Coronary artery (tissue), 2 donors: ENCODE results near the gene SEPTIN7.

Experiments
- DNase-seq: peaks from one replicate; pipeline ENCODE4 v3.0.0-alpha.2; 2017; ENCODE audit warnings: low spot score
- H3K27ac ChIP-seq, 2 donors: fragments of 200-600 bp; sonication (generic); one replicate each; pipeline ENCODE4 v1.5.1; 2016 to 2019
- H3K4me3 ChIP-seq: fragments of 200-600 bp; sonication (generic); 2 replicates; pipeline ENCODE4 v1.5.1; 2016; ENCODE audit warnings: mild to moderate bottlenecking, moderate library complexity
- TF ChIP-seq, protein P1 (sequence below): fragments of 200-600 bp; sonication (generic); IDR thresholded peaks from one replicate; pipeline ENCODE4 v1.5.1; 2019; ENCODE audit warnings: antibody characterized with exemption

Gene SEPTIN7

DNA sequence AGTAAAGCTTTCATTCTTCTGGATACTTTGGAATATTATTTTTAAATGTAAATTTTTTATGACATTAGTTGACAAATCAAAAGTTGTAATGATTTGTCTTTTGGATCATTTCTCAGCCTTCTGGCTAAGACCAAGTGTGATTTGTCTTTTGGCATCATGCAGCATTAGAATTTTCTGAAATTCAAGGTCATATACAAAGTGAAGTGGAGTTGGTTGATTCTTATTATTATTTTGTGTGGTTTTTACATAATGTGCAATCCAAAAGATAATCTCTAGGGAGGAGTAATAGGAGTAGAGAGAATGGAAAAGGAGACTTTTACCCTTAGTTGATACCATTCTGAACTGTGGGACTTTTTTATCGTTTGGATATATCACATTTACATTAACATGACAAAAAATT lies 24.2 kb upstream of the SEPTIN7 start:
- Histone ChIP-seq H3K4me3 (no peak overlapping the region), H3K27ac (no peak overlapping the region)
- no peak for DNase-seq
- TF ChIP-seq, protein P1, sequence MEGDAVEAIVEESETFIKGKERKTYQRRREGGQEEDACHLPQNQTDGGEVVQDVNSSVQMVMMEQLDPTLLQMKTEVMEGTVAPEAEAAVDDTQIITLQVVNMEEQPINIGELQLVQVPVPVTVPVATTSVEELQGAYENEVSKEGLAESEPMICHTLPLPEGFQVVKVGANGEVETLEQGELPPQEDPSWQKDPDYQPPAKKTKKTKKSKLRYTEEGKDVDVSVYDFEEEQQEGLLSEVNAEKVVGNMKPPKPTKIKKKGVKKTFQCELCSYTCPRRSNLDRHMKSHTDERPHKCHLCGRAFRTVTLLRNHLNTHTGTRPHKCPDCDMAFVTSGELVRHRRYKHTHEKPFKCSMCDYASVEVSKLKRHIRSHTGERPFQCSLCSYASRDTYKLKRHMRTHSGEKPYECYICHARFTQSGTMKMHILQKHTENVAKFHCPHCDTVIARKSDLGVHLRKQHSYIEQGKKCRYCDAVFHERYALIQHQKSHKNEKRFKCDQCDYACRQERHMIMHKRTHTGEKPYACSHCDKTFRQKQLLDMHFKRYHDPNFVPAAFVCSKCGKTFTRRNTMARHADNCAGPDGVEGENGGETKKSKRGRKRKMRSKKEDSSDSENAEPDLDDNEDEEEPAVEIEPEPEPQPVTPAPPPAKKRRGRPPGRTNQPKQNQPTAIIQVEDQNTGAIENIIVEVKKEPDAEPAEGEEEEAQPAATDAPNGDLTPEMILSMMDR: no peak

DNA sequence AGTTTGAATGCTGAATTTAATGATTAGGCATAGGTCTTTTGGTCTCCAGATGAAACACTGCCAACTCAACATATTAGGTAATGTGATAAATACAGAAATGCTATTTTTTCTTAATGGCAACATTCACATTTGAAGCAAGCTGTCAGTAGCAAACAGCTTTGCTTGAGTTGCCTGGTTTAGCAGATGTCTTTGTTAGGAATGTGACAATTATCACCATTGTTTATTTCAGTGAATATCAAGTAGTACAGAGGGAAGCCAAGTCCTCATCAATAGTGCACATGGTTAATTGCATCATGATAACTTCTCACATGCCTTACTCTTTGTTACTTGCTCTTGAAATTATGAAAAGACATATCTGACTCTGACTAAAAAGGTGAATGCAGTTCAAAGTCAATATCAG lies 23.7 kb upstream of the SEPTIN7 start:
- TF ChIP-seq, protein P1: no peak
- Histone ChIP-seq H3K27ac (no peak overlapping the region), H3K4me3 (no peak overlapping the region)
- no peak for DNase-seq

DNA sequence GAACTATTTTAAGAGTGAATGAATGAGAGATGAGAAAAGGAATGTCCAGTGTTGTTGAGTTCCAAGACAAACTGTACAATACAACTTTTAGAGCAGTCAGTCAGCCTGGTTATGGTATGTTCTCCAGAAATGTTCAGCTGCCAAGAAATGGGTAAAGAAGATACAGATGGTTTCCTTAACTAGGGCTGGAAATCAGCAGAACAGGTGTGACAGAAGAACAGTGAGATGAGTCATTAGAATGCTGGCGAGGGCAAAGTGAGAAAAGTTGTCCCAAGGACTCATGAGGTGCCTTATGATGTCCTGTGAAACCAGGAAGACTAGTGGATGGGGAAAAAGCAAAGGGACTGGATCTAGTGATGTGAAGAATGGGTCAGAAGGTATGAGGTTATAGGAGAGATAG lies 20.8 kb upstream of the SEPTIN7 start:
- no peak overlapping the region for H3K4me3 ChIP-seq
- H3K27ac ChIP-seq: no peak overlapping the region
- no peak for DNase-seq

DNA sequence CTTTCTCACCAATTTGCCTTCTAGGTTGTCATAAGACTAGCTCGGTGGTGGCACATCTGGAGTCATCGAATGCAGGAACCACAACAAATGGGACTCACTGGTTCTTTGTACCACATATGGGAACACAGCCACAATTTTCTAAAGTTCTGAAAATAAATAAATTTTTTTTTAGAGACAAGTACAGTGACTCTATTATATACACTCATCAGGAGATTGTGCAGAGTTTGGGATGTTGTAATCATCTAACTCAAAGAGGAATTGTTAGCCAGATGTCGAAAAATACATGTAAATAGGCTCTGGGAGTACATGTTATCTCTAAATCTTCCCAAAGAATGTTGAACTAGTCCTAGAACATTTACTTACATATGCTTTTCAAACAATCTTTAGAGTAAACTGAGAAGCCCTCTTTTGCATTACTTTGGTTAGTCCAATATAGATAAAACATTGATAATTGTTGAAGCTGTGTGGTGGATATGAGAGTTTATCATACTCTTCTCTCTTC lies 19.6 kb upstream of the SEPTIN7 start:
- H3K4me3 ChIP-seq: no peak overlapping the region
- no peak overlapping the region for H3K27ac ChIP-seq
- TF ChIP-seq, protein P1: no peak
- no peak for DNase-seq

More for the DNA sequence above, 20.8 kb upstream of the SEPTIN7 start:
- TF ChIP-seq, protein P1: no peak

DNA sequence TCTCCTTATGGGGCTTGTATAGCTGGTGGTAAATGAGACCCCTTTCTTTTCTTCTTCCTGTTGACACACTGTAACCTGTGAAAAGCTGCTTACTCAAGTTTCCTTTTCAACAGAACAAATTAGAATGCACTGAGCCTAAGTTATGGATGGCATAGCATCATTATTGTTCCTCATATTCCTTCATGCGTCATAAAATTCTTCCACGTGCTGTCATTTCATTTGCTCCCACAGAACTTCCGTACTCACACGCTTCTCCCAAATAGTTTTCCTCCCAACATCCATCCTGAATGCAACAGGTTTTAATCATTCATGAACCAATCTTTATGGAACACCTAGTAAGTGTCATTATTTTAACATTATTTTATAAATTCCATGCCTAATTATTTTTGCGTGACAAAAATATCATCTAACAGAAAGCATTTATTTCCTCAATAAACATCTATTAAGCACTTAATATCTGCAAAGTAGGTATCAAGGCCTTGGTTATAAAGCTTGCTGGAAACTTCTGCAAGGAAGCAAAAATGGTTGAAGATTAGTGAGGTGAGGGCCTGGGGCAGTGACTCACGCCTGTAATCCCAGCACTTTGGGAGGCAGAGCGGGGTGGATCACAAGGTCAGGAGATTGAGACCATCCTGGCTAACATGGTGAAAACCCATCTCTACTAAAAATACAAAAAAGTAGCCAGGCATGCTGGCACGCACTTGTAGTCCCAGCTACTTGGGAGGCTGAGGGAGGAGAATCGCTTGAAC lies 18.9 kb upstream of the SEPTIN7 start:
- no peak for DNase-seq
- H3K4me3 ChIP-seq: no peak overlapping the region
- TF ChIP-seq, protein P1: no peak
- no peak overlapping the region for H3K27ac ChIP-seq

DNA sequence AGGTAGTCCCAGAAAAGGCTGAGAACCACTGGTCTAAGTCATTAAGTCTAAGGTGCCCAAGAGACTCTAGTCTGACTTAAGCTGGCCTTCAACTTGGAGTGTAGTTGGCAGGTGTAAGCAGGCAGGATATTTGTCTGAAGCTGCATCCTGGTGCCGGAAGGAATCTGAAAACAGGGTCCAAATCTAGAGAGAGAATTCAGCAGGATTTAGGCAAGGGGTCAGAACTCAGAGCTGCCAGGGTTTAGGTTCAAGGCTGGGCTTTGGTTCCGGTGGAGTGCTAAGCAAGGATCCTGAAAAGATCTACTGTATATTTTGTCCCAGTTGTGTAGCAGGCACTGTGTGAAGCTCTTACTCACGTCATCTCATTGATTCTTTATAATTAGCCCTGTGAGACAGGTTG lies 16.5 kb upstream of the SEPTIN7 start:
- no peak overlapping the region for H3K27ac ChIP-seq
- TF ChIP-seq, protein P1: no peak
- DNase-seq: no peak
- H3K4me3 ChIP-seq: no peak overlapping the region

DNA sequence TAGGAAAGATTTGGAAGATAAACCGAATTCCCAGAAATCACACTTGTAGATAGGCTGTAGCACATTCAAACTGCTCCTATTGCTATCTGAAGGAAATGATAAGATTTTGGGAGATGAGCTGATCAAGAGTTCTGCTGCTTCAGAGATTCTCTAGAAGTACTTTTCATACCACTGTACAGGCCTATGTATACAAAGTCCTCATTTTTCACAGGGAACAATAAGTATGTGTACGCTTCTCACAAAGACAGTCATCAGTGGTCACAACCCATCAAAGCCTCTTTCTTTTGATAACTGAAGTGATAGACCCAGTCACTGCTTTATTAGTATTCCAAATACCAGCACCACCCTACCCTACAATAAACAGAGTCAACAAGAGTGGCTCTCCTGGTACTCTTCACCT lies 15.6 kb upstream of the SEPTIN7 start:
- TF ChIP-seq, protein P1: no peak
- Histone ChIP-seq H3K27ac (no peak overlapping the region), H3K4me3 (no peak overlapping the region)
- DNase-seq: no peak
